Prostate gland (tissue), 2 donors: Measurements from ENCODE around the gene SLC26A9. TPM values are rescaled to one million over a fixed set of nuclear protein-coding genes. Genes with fewer than 3 reads are reported as not detected.

Experiments
- DNase-seq: peaks from one replicate; pipeline ENCODE4 v3.0.0-alpha.2; 2019; ENCODE audit warnings: low spot score
- H3K27ac ChIP-seq, 2 donors: fragments of 200-600 bp; sonication (generic); 2 replicates each; pipeline ENCODE4 v1.5.1; 2017 to 2019
- H3K27me3 ChIP-seq: fragments of 200-600 bp; sonication (generic); replicated peaks from 2 replicates; pipeline ENCODE4 v1.5.1; 2019; ENCODE audit not compliant: insufficient read depth
- H3K36me3 ChIP-seq, 2 donors: fragments of 200-600 bp; sonication (generic); 1 replicate in 1 of 2; 2 replicates in 1 of 2; pipeline versions ENCODE4 v1.5.1 to v1.8.1; 2017 to 2019
- H3K4me1 ChIP-seq: fragments of 200-600 bp; sonication (generic); replicated peaks from 2 replicates; pipeline ENCODE4 v1.5.1; 2019
- H3K4me3 ChIP-seq, 2 donors: fragments of 200-600 bp; sonication (generic); 2 replicates each; pipeline ENCODE4 v1.5.1; 2017 to 2019
- H3K9me3 ChIP-seq: fragments of 200-600 bp; sonication (generic); 2 replicates; pipeline ENCODE4 v1.5.1; 2017
- CTCF ChIP-seq, 4 experiments: fragments of 200-600 bp in 2 of 4; fragments of 450-650 bp in 2 of 4; sonication (generic) in 2 of 4; IDR thresholded peaks; 1 replicate in 3 of 4; 2 replicates in 1 of 4; pipeline ENCODE4 v1.5.1; 2016 to 2019; ENCODE audit warnings: antibody characterized with exemption in 4 of 4, mild to moderate bottlenecking in 2 of 4, moderate library complexity in 2 of 4
- POLR2A ChIP-seq: fragments of 450-650 bp; IDR thresholded peaks from one replicate; pipeline ENCODE4 v1.6.1; 2016; ENCODE audit warnings: antibody characterized with exemption, mild to moderate bottlenecking
- POLR2AphosphoS5 ChIP-seq: sonication (generic); formaldehyde crosslinking; IDR thresholded peaks from one replicate; pipeline ENCODE4 v1.6.1; 2017; ENCODE audit warnings: antibody characterized with exemption
- WGBS: methylation state at CpG from one replicate; pipeline ENCODE4 v1.1.5; 2018; 5-methylcytosine and 5-hydroxymethylcytosine counted together
- intact Hi-C: fragments of 100-400 bp; cut with DNase I; formaldehyde crosslinking; loops from one replicate; pipeline ENCODE4 v1.14.2; 2022
- total RNA-seq, 2 donors: library from RNA; depleted of rRNA; stranded (reverse); fragments of >200 nt; gene quantifications; one replicate each; pipeline ENCODE4 v1.1.0, GENCODE V29; 2016

SLC26A9 gene
- total RNA-seq, 2 donors from 2014 or later: 0.09 TPM; not detected in 1

GRCh38 chr1:205975387-205975998 lies 32.2 kb upstream of the SLC26A9 start:
- Histone ChIP-seq H3K4me1 (no peaks in the 10 kb centered on the region), H3K4me3 (no peak overlapping the region), H3K27ac (no peak overlapping the region), H3K27me3 (no peaks in the 10 kb centered on the region), H3K36me3 (no peaks in the 10 kb centered on the region), H3K9me3 (no peaks in the 10 kb centered on the region)
- DNase-seq: no peak
- 51% methylated on average over 9 of the region's 15 CpGs for WGBS
- TF ChIP-seq CTCF (IDR thresholded peaks at IDR 0.05) (no peak), POLR2AphosphoS5 (no peak), POLR2A (no peak)
- intact Hi-C loops: loop anchor here (5.0 kb wide), 1 partner anchor 313 kb away; no protein-coding TSS in a partner anchor

- intact Hi-C loops: loop anchor here (5.0 kb wide), 1 partner anchor 312 kb away; no protein-coding TSS in a partner anchor
- H3K36me3 ChIP-seq: no peaks in the 10 kb centered on the region
- no peak overlapping the region for H3K4me3 ChIP-seq
- H3K27me3 ChIP-seq: no peaks in the 10 kb centered on the region
- WGBS: 83% methylated on average over 3 of the region's 3 CpGs
- no peak overlapping the region for H3K27ac ChIP-seq
- no peak for TF ChIP-seq POLR2AphosphoS5
- H3K4me1 ChIP-seq: no peaks in the 10 kb centered on the region
- H3K9me3 ChIP-seq: no peaks in the 10 kb centered on the region
- no peak for DNase-seq
These were observed 31.5 kb upstream of the SLC26A9 start for GRCh38 chr1:205974712-205975111.

DNA sequence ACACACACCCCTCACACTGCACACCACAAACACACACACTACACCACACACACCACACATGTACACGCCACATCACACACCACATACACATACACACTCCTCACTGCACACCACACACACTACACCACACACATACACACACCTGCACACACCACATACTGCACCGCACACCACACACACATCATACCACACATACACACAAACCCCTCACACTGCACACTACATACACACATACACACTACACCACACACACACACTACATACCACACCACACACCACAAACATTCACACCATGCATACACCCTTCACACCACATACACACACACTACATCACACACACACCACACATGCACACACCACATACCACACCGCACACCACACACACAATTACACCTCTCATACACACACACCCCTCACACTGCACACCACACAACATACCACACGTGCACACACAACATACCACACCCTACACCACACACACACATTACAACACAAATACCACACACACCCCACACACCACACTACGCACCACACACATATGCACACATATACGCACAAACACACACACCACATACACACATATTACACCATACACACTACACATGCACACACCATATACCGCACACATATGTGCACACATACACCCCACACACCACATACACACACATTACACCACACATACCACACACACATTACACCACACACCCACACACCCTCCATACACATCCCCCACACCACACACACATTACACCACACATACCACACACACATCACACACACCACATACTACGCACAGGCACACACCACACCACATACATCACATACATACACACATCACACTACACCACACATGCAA lies 30.3 kb upstream of the SLC26A9 start:
- intact Hi-C loops: no loop called here
- Histone ChIP-seq H3K36me3 (no peaks in the 10 kb centered on the region), H3K27me3 (no peaks in the 10 kb centered on the region), H3K9me3 (no peaks in the 10 kb centered on the region), H3K27ac (no peak overlapping the region), H3K4me1 (no peaks in the 10 kb centered on the region), H3K4me3 (no peak overlapping the region)
- DNase-seq: no peak
- TF ChIP-seq CTCF (IDR thresholded peaks at IDR 0.05): no peak
- no peak for TF ChIP-seq POLR2A
- TF ChIP-seq POLR2AphosphoS5: no peak
- WGBS: 96% methylated on average over 8 of the region's 8 CpGs

DNA sequence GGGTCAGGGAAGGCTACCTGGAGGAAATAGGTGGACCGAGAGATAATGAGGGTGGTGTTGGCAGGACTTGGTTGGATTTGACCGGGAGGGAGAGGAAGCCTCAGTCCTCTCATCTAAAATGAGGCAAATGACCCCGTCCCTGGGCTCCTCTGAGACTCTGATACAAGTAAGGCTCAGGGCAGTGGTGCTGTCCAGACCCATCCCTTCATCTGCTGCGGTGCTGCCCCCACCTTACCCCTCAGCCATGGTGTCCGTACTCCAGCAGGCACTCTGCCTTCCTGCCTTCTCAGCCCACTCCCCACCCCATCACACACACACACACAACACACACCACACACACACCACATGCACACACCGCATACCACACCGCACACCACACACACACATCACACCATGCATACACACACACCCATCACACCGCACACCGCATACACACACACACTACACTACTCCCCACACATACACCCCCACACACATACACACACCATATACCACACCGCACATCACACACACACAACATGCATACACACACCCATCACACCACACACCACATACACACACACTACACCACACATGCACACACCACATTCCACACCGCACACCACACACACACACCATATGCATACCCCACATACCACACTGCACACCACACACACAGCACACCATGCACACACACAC lies 29.4 kb upstream of the SLC26A9 start:
- H3K36me3 ChIP-seq: no peaks in the 10 kb centered on the region
- H3K27me3 ChIP-seq: no peaks in the 10 kb centered on the region
- H3K4me1 ChIP-seq: no peaks in the 10 kb centered on the region
- TF ChIP-seq POLR2AphosphoS5 (no peak), POLR2A (no peak), CTCF (IDR thresholded peaks at IDR 0.05) (no peak)
- 81% methylated on average over 11 of the region's 11 CpGs for WGBS
- intact Hi-C loops: no loop called here
- no peak overlapping the region for H3K4me3 ChIP-seq
- H3K9me3 ChIP-seq: no peaks in the 10 kb centered on the region
- H3K27ac ChIP-seq: no peak overlapping the region
- DNase-seq: no peak

DNA sequence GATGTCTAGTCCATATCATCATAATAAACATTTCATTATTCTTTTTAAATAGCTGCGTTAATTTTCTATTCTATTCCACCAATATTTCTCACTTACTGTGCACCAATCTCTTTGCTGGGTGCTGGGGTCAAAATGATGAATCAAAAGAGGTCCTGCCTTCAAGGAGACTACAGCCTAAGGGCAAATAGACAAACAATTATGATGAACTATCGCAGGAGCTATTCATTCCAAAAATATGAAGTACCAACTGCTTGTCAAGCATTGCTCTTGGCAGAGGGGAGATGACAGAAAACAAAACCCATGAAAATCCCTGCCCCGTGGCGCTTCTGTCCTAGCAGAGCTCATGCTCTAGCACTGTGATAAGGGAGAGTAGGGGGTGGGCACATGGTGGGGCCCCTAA lies 28.8 kb upstream of the SLC26A9 start:
- WGBS: 76% methylated on average over 4 of the region's 4 CpGs

More for the DNA sequence above, 28.8 kb upstream of the SLC26A9 start:
- H3K36me3 ChIP-seq: no peaks in the 10 kb centered on the region
- no peak overlapping the region for H3K27ac ChIP-seq
- TF ChIP-seq POLR2AphosphoS5 (no peak), POLR2A (no peak), CTCF (IDR thresholded peaks at IDR 0.05) (no peak)
- no peaks in the 10 kb centered on the region for H3K27me3 ChIP-seq
- H3K4me3 ChIP-seq: no peak overlapping the region
- intact Hi-C loops: no loop called here
- no peaks in the 10 kb centered on the region for H3K4me1 ChIP-seq
- DNase-seq: no peak
- no peaks in the 10 kb centered on the region for H3K9me3 ChIP-seq
